A673 (cell line): ENCODE results near the gene ROM1.

Experiments
- EZH2 ChIP-seq: fragments of 200-600 bp; sonication (generic); IDR thresholded peaks from 2 replicates; pipeline ENCODE4 v1.6.1; 2017; ENCODE audit warnings: borderline replicate concordance, low read depth, mild to moderate bottlenecking, mixed read lengths, antibody characterized with exemption, low read length; ENCODE audit not compliant: poor library complexity, severe bottlenecking
- TF ChIP-seq, protein P1 (sequence below): fragments of 300-800, 200-600 bp; sonication (generic); conservative IDR thresholded peaks from 2 replicates; pipeline ENCODE4 v1.5.1; 2017; ENCODE audit warnings: low read depth, mild to moderate bottlenecking, antibody characterized with exemption, low read length, moderate library complexity, mixed read lengths

DNA sequence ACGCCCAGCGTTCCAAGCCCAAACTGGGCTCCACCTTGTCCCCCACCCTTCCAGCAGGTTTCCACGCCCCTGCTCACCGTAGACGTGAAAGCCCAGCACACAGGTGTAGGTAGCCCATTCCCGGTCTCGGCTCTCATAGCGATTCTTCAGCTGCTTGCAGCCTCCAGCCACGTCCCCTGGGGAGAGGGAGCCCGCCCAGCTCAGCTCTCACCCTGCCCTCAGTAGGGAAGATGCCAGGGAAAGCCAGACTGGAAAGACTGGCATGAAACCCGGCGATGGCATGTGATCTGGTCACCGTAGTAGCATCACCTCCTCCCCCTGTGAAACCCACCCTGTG lies 10.0 kb upstream of the ROM1 start:
- TF ChIP-seq, protein P1, sequence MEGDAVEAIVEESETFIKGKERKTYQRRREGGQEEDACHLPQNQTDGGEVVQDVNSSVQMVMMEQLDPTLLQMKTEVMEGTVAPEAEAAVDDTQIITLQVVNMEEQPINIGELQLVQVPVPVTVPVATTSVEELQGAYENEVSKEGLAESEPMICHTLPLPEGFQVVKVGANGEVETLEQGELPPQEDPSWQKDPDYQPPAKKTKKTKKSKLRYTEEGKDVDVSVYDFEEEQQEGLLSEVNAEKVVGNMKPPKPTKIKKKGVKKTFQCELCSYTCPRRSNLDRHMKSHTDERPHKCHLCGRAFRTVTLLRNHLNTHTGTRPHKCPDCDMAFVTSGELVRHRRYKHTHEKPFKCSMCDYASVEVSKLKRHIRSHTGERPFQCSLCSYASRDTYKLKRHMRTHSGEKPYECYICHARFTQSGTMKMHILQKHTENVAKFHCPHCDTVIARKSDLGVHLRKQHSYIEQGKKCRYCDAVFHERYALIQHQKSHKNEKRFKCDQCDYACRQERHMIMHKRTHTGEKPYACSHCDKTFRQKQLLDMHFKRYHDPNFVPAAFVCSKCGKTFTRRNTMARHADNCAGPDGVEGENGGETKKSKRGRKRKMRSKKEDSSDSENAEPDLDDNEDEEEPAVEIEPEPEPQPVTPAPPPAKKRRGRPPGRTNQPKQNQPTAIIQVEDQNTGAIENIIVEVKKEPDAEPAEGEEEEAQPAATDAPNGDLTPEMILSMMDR, result no peak
- TF ChIP-seq EZH2, result no peak
